ENCODE data around the gene NR1D2.
"Not testable (repeated sequence)": the region's sequence is repeated elsewhere in the genome, so short reads cannot be mapped to it uniquely, and the experiment has no call there.

The NR1D2 gene

DNA sequence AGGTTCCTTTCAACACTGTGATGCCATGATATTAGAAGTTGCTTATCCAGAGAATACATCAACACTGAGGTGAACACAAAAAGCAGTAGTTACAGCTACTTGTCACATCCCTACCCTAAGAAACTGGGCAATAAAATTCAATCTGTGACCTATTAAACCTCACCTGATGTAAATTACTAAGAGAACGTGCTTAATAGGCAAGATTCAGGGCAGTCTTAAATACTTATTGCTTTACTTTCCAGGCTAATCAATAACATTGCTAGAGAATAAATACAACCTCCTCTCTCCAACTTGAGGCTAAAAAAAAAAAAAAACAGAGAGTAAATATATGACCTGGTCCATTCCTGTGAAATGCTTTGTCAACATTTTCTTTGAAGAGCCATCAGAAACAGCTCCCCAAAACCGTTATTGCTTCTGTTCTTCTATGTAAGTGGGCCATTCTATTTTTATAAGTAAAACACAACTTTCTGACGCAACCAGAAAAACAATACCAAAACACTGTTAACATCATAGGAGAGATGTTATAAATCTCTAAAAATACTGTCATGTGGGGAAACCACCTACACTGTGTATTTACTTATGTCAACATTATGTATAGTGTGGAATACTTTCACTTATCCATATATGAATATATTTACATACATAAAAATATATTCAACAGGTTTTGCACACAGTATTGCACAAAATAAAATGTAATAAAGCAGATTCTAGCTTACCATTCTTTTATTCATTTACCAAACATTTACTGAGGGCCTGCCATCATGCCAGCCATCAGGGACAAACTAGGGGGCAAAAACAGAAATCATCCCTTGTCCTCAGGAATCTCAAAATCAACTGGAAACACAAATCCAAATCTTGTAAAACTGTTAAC, 31.0 kb upstream of the NR1D2 start:
- no peak for DNase-seq (ENCODE audit: low read depth)
- H3K4me3 ChIP-seq (ENCODE audit: low read depth, low read length), result no peak overlapping the region
- TF ChIP-seq, protein P1, sequence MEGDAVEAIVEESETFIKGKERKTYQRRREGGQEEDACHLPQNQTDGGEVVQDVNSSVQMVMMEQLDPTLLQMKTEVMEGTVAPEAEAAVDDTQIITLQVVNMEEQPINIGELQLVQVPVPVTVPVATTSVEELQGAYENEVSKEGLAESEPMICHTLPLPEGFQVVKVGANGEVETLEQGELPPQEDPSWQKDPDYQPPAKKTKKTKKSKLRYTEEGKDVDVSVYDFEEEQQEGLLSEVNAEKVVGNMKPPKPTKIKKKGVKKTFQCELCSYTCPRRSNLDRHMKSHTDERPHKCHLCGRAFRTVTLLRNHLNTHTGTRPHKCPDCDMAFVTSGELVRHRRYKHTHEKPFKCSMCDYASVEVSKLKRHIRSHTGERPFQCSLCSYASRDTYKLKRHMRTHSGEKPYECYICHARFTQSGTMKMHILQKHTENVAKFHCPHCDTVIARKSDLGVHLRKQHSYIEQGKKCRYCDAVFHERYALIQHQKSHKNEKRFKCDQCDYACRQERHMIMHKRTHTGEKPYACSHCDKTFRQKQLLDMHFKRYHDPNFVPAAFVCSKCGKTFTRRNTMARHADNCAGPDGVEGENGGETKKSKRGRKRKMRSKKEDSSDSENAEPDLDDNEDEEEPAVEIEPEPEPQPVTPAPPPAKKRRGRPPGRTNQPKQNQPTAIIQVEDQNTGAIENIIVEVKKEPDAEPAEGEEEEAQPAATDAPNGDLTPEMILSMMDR (conservative IDR thresholded peaks at IDR 0.05; ENCODE audit: low read depth, low read length), result no peak

DNA sequence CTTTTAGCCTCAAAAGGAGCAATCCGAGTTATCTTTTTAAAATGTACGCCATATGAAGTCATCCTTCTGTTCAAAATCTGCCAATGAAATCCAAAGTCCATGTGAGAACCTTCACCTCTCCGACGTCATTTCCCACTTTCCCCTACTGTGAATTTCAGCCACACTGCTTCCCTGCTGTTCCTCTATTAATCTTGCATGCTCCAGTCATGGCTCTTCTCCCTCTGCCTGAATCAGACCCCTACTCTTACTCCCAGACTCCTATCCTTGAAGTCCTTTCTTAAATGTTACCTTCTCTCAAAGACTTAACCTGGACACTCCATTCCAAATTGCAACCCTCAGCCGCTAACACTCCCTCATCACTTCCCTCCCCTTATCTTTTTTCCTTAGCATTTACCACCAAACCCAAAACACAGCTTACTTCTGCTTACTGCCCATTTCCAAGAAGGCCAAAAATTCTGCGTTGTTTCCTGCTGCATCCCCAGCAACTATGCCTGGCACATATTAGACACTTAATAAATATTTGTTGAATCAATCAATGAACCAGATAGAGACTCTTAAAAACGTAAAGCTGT, 29.5 kb upstream of the NR1D2 start:
- DNase-seq (ENCODE audit: low read depth), result peak; percentile 86
- peak overlapping the region; percentile 99 for H3K4me3 ChIP-seq (ENCODE audit: low read depth, low read length)
- TF ChIP-seq, protein P1 (conservative IDR thresholded peaks at IDR 0.05; ENCODE audit: low read depth, low read length), result no peak

DNA sequence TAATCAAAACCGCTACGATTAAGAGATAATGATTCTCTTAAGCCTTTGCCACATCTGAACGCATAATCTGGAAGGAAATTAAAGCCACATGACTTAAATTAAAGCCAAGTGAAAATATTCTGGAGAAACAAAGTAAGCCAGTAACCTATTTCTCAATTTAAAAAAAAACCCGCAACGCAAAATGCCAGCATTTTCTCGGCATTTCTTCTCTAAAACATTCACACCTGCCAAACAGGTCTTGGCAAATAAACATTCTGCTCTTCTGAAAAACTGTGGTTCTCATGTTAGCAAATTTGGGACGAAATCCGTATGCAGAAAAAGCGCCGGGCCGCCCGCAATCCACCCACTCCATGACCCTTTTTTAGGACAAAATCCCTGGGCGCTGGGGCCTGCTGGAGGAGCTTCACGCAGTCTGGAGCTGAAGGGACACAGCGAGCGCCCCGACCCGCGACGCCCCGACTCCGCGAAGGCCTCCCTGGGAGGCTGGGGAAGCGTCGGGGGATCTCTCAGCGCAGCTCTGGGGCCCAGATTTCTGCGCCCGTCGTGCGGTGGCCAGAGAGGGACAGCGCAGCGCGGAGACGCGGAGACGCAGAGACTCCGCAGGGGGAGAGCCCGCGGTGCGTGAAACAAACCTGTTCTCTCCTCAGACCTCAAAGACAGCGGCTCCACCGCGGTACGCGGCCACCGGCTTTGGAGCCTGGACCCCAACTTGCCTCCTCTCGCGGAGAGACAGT, 28.8 kb upstream of the NR1D2 start:
- DNase-seq (ENCODE audit: low read depth), result no peak

DNA sequence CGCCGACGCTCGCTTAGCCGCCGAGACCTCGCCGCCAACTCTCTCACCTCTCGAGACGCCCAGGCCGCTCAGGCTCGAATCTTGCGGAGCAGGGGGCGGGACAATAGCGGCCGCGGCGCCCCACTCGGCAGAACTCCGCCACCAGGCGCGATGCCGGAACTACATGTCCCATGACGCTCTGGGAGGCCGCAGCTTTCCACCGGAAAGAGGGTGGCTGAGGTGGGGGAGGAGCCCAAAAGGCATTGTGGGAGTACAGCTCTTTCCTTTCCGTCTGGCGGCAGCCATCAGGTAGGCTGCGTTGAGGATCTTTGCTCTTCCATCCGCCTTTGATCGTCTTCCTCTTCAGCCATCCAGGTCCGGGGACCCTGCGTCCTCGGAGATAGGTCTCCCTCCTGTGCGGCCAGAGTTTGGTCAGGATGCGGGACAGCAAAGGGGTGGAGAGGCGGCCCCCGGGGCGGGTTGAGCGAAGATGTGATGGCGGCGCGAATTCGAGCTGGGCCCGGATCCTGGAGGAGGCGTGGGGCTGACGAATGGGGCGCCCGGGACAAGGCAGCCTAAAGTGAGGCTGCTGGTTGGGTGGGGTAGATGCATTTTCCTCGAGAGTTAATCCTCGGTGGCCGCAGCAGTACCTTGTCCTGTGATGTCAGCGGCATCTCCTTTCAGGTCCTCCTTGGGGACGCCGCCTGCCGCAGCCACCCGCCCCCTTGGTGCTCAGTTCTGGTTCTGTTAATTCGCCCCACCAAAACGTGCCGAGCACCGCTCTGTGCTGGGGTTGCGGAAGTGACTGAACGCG, 28.0 kb upstream of the NR1D2 start, which contains the start of the genes NKIRAS1 and RPL15:
TSS of gene NKIRAS1 (minus strand) at position 105 of the 793 bp plus-strand sequence. CDS start 6,086 bp downstream, outside the sequence.
TSS of gene RPL15 (plus strand) at position 247 of the 793 bp plus-strand sequence. CDS start 728 bp downstream, outside the sequence.
- peak; percentile 98 for DNase-seq (ENCODE audit: low read depth)
- H3K4me3 ChIP-seq (ENCODE audit: low read depth, low read length), result peak within 1 kb of the TSS; percentile 99
- TF ChIP-seq, protein P1 (conservative IDR thresholded peaks at IDR 0.05; ENCODE audit: low read depth, low read length), result peak; percentile 59

More for the DNA sequence above, 28.8 kb upstream of the NR1D2 start:
- H3K4me3 ChIP-seq (ENCODE audit: low read depth, low read length), result peak overlapping the region; percentile 99
- TF ChIP-seq, protein P1 (conservative IDR thresholded peaks at IDR 0.05; ENCODE audit: low read depth, low read length), result no peak

DNA sequence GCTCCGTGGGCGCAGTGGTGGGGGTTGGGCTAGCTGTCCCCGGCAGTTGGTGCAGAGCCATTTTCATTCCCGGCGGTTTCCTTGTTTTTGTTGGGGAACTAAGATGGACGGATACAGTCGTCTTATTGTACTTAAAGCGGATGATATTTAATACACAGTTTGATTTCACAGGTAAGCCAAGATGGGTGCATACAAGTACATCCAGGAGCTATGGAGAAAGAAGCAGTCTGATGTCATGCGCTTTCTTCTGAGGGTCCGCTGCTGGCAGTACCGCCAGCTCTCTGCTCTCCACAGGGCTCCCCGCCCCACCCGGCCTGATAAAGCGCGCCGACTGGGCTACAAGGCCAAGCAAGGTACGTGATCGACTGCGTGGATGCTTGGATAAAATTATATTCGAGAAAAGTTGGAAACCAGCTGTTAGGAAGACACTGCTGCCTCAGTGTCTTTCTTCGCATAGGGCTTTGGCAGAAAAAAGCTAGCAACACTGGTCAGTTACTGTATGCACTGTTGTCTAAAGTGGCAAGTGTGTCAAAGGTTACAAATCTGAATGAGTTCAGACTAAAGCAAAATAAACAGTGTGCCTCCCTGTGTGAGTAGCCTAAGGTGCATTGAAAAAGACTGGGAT, 27.3 kb upstream of the NR1D2 start:
- DNase-seq (ENCODE audit: low read depth), result peak; percentile 50
- H3K4me3 ChIP-seq (ENCODE audit: low read depth, low read length), result peak overlapping the region; percentile 99

DNA sequence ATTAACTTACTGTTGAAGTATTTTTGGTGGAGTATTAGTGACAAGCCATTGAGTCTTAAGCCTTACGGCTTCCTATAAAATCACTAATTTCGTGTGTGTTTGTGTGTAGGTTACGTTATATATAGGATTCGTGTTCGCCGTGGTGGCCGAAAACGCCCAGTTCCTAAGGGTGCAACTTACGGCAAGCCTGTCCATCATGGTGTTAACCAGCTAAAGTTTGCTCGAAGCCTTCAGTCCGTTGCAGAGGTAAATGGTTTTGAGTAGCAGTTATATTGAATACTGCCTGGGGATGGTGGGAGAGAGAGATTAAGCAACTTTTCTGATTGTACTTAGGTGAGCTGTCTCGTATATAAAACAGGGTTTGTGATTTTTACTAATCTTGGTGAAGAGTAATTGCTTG, 26.8 kb upstream of the NR1D2 start:
- peak overlapping the region; percentile 99 for H3K4me3 ChIP-seq (ENCODE audit: low read depth, low read length)
- not testable (repeated sequence) for DNase-seq (ENCODE audit: low read depth)

DNA sequence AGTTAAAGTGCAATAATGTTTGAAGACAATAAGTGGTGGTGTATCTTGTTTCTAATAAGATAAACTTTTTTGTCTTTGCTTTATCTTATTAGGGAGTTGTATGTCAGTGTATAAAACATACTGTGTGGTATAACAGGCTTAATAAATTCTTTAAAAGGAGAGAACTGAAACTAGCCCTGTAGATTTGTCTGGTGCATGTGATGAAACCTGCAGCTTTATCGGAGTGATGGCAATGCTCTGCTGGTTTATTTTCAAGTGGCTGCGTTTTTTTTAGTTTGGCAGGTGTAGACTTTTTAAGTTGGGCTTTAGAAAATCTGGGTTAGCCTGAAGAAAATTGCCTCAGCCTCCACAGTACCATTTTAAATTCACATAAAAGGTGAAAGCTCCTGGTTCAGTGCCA, 25.5 kb upstream of the NR1D2 start:
- TF ChIP-seq, protein P1 (conservative IDR thresholded peaks at IDR 0.05; ENCODE audit: low read depth, low read length), result no peak
- no peak for DNase-seq (ENCODE audit: low read depth)
- no peak overlapping the region for H3K4me3 ChIP-seq (ENCODE audit: low read depth, low read length)

All from choroid plexus epithelial cell (primary cell).